ENCODE data around the gene CRLF2. TPM values are rescaled to one million over a fixed set of nuclear protein-coding genes. Genes with fewer than 3 reads are reported as not detected.
"Not testable (repeated sequence)": the region's sequence is repeated elsewhere in the genome, so short reads cannot be mapped to it uniquely, and the experiment has no call there.

Gene CRLF2
- total RNA-seq, 4 donors from 2014 or later, result not detected

DNA sequence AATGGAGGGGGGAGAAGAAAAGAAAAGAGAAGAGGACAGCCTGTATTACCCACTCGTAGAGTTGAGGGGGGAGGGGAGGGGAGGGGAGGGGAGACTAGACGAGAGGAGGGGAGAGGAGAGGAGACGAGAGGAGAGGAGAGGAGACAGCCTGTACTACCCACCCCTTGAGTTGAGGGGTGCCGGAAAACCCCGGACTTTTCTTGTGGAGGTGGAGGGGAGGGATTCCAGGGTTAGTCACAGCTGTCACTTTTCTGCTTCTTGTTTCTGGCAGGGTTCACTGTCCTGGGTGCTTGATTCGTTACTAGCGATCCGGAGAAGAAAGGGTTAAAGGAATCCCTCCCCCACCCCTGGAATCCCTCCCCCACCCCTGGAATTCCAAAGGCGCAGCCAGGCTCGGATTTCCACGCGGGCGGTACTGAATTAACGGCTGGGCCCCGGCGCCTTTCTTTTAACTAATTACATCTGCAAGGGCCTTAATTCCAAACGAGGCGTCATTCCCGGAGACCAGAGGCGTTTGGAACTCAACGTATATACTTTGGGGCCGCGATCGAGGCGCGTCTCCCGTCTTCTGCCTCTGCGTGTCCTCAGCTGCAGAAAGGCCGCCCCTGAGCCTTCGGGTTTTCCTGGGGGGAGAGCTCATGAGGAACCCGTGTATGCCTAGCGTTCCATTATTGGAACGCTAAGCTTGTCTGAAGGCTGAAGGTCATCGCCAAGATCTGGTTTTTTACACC, 36.0 kb upstream of the CRLF2 start:
- Histone ChIP-seq H3K36me3 (no peaks in the 10 kb centered on the region), H3K4me1 (peaks cover 6 to 17% of the 10 kb centered on the region in 2 donors), H3K27ac (peak overlapping the region in 2 of 3 donors; percentile 22 to 42), H3K9me3 (no peaks in the 10 kb centered on the region), H3K27me3 (no peaks in the 10 kb centered on the region), H3K4me3 (replicated peaks in 1 of 3) (no peak overlapping the region)
- TF ChIP-seq POLR2A (IDR thresholded peaks at IDR 0.05) (no peak), CTCF (IDR thresholded peaks at IDR 0.05) (no peak)
- intact Hi-C loops (cut with DNase I), result no loop called here
- 3 to 6% methylated on average over 21 to 34 of the region's 34 CpGs for WGBS, 2 donors
- DNase-seq, result peak; percentile 29 to 38

DNA sequence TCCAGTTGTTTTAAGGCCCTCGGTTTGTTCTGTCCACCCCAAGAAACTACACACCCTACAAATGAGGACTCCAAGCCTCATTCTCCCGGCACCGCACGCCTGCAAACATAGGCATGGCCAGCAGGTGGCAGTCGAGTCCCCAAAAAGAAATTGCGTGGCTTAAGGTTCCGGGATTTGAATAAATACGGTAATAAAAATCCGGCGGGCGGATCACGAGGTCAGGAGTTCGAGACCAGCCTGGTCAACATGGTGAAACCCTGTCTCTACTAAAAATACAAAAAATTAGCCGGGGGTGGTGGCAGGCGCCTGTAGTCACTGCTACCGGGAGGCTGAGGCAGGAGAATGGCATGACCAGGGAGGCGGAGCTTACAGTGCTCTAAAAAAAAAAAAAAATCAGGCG, 34.4 kb upstream of the CRLF2 start:
- no peak overlapping the region for H3K27ac ChIP-seq
- no peaks in the 10 kb centered on the region for H3K27me3 ChIP-seq
- 11 to 19% methylated on average over 18 of the region's 18 CpGs for WGBS, 2 donors
- TF ChIP-seq CTCF (IDR thresholded peaks at IDR 0.05), result peak; percentile 53 to 81 (median 68)
- no peak for TF ChIP-seq POLR2A (IDR thresholded peaks at IDR 0.05)
- no peak overlapping the region for H3K4me3 ChIP-seq (replicated peaks in 1 of 3)
- H3K4me1 ChIP-seq, result peaks cover 6 to 17% of the 10 kb centered on the region in 2 donors
- H3K36me3 ChIP-seq, result no peaks in the 10 kb centered on the region
- DNase-seq, result peak; percentile 64
- no peaks in the 10 kb centered on the region for H3K9me3 ChIP-seq
- intact Hi-C loops (cut with DNase I), result no loop called here

GRCh38 chrX:1244164-1245076, 32.0 kb upstream of the CRLF2 start:
- TF ChIP-seq CTCF (IDR thresholded peaks at IDR 0.05) (no peak), POLR2A (IDR thresholded peaks at IDR 0.05) (no peak)
- no peaks in the 10 kb centered on the region for H3K27me3 ChIP-seq
- no peaks in the 10 kb centered on the region for H3K9me3 ChIP-seq
- intact Hi-C loops (cut with DNase I), result no loop called here
- 23 to 27% methylated on average over 13 of the region's 13 CpGs for WGBS, 2 donors
- no peaks in the 10 kb centered on the region for H3K36me3 ChIP-seq
- DNase-seq, result peak in 1 of 2 donors; percentile 23
- H3K4me1 ChIP-seq, result peaks cover 6 to 12% of the 10 kb centered on the region in 2 donors
- H3K4me3 ChIP-seq (replicated peaks in 1 of 3), result no peak overlapping the region
- H3K27ac ChIP-seq, result no peak overlapping the region

GRCh38 chrX:1242891-1243402, 30.5 kb upstream of the CRLF2 start:
- H3K4me1 ChIP-seq, result no peaks in the 10 kb centered on the region
- no peak for DNase-seq
- no peaks in the 10 kb centered on the region for H3K36me3 ChIP-seq
- intact Hi-C loops (cut with DNase I), result no loop called here
- no peak overlapping the region for H3K27ac ChIP-seq
- no peak overlapping the region for H3K4me3 ChIP-seq (replicated peaks in 1 of 3)
- H3K27me3 ChIP-seq, result no peaks in the 10 kb centered on the region
- no peaks in the 10 kb centered on the region for H3K9me3 ChIP-seq
- TF ChIP-seq POLR2A (IDR thresholded peaks at IDR 0.05) (no peak), CTCF (IDR thresholded peaks at IDR 0.05) (no peak)
- WGBS, 2 donors, result 39 to 49% methylated on average over 7 to 8 of the region's 8 CpGs

DNA sequence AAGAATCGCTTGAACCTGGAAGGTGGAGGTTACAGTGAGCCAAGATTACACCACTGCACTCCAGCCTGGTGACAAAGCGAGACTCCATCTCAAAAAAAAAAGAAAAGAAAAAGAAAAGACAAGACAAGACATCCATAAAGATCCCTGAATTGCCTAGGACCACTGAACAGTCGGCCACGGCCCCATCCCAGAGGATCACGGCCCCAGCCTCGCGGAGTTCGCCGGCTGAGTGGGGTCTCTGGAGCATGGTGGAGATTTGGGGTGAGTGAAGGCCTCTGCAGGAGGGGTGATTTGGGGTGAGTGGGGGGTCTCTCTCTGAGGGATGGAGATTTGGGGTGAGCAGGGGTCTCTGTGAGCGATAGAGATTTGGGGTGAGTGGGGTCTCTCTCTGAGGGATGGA, 28.1 kb upstream of the CRLF2 start:
- H3K27ac ChIP-seq; H3K27me3 ChIP-seq; DNase-seq; H3K9me3 ChIP-seq; intact Hi-C loops (cut with DNase I); H3K4me3 ChIP-seq (replicated peaks in 1 of 3); H3K36me3 ChIP-seq; H3K4me1 ChIP-seq: not testable (repeated sequence)
- WGBS, 2 donors, result 82 to 88% methylated on average over 8 to 9 of the region's 10 CpGs
